ENCODE measurements around the gene DPCD.

DNA sequence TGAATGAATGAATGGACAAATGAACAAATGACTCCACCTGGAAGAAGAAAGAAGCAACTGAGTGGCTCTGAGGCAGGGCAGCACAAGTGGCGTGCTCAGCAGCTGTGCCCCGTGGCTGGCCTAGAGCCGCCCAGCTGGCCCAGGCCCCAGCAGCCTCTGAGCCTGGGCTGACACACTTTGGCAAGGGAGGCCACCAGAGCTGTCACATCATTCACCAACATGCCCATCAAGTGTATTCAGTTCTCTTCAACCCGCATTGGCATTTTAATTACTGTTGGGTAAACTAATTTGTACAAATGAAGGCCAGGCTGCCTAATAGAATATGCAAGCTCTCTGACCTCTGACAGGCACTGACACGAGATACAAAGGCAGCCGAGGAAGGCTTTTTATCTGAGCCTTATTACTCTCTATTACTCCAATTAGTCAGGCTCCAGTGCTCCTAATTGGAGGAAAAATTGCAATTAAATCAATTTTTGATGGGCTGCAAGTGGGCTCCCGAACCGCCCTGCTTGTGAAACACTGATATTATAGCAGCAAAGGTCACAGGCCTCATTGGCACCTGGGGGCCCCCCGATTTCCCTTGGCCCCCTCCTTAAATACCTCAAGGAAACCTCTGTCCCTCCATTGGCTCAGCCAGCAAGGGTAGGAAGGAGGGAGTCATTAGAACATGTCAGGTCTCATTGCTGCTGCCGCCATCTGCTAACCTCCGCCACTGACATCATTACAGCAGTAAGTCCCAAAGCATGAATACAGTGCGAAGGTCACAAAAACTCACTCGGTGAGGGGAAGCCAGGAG lies 41.9 kb downstream of the DPCD start:
- TF ChIP-seq, protein P1, sequence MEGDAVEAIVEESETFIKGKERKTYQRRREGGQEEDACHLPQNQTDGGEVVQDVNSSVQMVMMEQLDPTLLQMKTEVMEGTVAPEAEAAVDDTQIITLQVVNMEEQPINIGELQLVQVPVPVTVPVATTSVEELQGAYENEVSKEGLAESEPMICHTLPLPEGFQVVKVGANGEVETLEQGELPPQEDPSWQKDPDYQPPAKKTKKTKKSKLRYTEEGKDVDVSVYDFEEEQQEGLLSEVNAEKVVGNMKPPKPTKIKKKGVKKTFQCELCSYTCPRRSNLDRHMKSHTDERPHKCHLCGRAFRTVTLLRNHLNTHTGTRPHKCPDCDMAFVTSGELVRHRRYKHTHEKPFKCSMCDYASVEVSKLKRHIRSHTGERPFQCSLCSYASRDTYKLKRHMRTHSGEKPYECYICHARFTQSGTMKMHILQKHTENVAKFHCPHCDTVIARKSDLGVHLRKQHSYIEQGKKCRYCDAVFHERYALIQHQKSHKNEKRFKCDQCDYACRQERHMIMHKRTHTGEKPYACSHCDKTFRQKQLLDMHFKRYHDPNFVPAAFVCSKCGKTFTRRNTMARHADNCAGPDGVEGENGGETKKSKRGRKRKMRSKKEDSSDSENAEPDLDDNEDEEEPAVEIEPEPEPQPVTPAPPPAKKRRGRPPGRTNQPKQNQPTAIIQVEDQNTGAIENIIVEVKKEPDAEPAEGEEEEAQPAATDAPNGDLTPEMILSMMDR (IDR thresholded peaks at IDR 0.05), result no peak
- no peak for TF ChIP-seq POLR2A (IDR thresholded peaks at IDR 0.05)
